Stimulated activated CD4-positive, alpha-beta T cell treated with anti-CD3 and anti-CD28 coated beads, TNF-alpha, amount 100 ng/mL, for 24 hours (primary cell): ENCODE results near the gene G0S2.
A peak's percentile ranks its signal among the peaks of the same experiment; 100 is the strongest.

ENCODE experiments used
- DNase-seq, 3 experiments: peaks; one replicate each; pipeline ENCODE4 v3.0.0-alpha.2; 2020; ENCODE audit warnings: low read depth in 3 of 3

Gene G0S2

GRCh38 chr1:209720326-209720725, 45.1 kb downstream of the G0S2 start:
- DNase-seq, result no peak

DNA sequence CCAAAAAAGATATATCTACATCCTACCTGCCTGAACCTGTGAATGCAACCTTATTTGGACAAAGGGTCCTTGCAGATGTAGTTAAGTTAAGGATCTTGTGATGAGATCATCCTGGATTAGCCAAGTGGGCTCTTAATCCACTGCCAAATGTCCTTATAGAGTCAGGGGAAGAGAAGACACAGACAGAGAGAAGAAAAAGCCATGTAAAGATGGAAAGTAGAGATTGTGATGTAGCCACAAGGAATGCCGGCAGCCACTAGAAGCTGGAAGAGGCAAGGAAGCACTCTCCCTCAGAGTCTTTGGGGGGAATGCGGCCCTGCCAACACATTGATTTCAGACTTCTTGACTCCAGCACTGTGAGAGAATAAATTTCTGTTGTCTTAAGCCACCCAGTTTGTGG, 45.6 kb downstream of the G0S2 start:
- DNase-seq, result no peak

GRCh38 chr1:209721323-209721722, 46.1 kb downstream of the G0S2 start:
- no peak for DNase-seq

- DNase-seq, result no peak
Observed at GRCh38 chr1:209723265-209723664, 48.1 kb downstream of the G0S2 start.

GRCh38 chr1:209723756-209724693, 48.8 kb downstream of the G0S2 start:
- DNase-seq, result peak; percentile 8 to 46 (median 37)
